GM19467 (cell line): Measurements from ENCODE around the gene AMER2.

Experiments
- ATAC-seq: cut with Tn5 transposase; IDR thresholded peaks from one replicate; pipeline ENCODE4 v1.9.1; 2021; ENCODE audit warnings: mild to moderate bottlenecking, moderate library complexity; ENCODE audit not compliant: unreplicated experiment

Gene AMER2, protein sequence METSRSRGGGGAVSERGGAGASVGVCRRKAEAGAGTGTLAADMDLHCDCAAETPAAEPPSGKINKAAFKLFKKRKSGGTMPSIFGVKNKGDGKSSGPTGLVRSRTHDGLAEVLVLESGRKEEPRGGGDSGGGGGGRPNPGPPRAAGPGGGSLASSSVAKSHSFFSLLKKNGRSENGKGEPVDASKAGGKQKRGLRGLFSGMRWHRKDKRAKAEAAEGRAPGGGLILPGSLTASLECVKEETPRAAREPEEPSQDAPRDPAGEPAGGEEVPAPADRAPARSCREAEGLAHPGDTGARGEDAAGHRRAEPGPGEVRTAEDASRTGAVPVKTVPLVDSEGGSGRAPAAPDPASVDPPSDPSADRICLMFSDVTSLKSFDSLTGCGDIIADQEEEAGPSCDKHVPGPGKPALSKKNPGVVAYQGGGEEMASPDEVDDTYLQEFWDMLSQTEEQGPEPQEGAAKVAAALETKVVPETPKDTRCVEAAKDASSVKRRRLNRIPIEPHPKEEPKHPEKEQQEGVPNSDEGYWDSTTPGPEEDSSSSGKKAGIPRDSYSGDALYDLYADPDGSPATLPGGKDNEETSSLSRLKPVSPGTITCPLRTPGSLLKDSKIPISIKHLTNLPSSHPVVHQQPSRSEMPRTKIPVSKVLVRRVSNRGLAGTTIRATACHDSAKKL

DNA sequence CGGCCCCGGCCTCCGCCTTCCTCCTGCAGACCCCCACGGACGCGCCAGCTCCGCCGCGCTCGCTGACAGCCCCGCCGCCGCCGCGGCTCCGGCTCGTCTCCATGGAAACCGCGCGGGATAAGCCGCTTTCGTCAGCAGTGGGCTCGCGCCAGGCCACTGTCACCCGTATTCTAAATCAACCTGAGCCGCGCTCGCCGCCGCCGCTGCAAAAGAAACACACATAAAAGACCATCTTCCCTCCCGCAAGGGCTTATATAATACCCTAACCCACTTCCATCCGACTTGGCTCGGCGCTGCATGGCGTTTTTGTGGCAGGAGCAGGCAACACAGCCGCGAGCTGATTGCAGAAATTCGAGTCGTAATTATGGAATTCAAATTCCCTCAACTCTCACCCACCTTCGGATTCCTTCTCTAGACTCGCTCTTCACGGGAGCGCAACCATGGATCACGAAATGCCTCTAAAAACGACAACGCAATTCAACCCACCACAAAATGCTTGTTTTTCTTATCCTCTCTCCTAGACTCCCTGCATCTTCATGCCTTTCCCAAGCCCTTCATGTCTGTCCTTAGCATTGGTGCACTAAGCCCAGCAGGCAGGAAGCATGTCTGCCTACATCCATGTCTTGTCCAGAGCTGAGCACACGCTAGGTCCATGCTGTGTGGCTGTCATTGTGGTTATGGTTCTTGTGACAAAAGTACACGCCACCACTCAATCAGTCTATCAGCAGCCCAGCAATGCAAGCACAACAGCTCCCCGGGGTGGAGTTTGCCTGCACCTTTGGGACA is at the start of gene AMER2:
Gene AMER2, minus strand, starts transcription at position 772 of the 786 bp plus-strand sequence. Its CDS starts 669 bp downstream, at position 103.
- ATAC-seq: no peak

GRCh38 chr13:25218019-25218418 is 45.9 kb upstream of the AMER2 start:
- ATAC-seq: no peak

GRCh38 chr13:25217023-25217885 is 45.2 kb upstream of the AMER2 start:
- no peak for ATAC-seq

DNA sequence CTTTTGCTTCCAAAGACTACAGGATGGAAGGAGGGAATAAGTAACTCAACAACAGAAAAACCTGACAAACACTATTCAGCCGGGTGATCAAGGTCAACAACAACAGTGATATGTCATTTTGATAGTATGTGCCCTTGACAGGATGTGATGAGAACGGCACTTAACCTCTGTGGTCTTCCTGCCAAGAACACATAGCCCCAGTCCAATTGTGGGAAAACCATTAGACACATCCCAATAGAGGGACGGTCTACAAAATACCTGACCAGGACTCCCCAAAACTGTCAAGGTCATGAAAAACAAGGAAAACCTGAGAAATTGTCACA is 43.1 kb upstream of the AMER2 start:
- no peak for ATAC-seq

DNA sequence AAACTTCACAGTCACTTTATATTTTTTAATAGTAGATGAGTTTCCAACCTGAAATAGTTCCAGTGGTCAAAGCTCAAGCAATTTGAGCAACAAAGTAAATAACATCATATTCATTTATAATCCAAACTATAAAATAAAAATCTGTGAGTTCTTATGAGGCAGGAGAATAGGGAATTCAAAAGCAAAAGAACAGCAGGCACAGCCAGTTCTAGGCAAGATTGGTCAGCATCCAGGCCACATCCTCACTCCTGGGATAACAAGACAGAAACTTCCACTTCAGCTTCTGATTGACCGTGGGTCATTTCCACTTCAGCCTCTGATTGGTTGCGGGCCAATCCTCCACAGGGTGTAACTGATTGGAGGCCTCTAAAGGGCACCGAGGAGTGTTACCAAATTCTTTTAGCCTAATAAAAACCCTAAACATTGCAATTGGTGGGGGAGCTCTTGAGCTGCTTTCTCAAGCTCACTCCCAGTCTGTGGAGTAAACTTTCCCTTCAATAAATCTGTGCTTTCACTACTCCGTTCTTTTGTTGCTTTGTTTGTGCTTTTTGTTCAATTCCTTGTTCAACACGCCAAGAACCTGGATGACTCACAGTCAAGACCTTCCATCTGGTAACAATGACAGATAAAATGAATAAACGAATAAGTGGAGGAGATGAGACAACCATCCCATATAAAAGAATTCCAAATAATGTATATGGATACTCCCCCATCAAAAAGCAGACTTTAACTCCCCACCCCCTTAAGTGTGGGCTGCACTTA is 42.6 kb upstream of the AMER2 start:
- ATAC-seq: no peak

GRCh38 chr13:25213715-25214114 is 41.6 kb upstream of the AMER2 start:
- no peak for ATAC-seq

GRCh38 chr13:25210842-25211569 is 38.9 kb upstream of the AMER2 start:
- no peak for ATAC-seq

DNA sequence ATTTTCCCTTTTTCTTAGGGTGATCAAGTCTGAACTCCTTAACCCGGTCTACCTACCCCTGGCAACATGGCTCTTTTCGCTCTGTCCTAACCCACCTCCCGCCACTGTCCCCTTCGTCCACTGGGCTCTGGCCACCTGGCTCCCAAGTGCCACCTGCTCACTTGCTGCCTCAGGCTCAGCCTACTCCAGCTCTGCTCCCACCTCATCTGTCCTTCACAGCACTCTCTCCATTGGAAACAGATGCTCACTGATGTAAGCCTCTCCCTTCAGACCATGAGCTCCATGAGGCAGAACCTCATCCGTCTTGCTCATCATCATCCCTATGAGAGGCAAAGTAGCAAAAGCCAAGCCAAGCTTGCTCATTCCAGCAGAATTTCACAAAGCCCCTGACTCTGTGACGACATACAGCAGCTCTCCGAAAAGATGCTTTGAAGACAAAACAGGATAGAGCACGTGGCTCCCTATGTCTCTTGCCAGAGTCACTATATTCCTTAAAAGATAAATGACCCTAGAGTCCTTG is 35.3 kb upstream of the AMER2 start:
- no peak for ATAC-seq

DNA sequence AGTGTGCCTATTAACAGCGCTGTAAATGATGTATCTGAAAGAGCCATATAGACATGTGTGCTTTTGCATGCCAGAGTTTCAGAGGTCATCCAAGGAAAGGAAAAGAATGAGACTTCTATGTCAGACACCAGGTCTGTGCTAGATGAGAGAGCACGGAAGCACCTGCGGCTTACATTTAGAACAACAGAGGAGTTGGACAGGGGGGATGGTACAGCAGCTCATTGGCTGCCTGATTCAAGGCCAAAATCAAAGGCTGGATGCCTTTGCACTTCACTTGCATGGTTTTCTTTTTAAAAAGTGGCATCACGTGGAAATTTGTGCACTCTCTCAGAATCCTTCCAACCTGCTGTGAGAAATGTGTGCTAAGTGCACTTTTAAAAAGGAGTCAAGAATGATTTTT is 32.8 kb upstream of the AMER2 start:
- no peak for ATAC-seq

DNA sequence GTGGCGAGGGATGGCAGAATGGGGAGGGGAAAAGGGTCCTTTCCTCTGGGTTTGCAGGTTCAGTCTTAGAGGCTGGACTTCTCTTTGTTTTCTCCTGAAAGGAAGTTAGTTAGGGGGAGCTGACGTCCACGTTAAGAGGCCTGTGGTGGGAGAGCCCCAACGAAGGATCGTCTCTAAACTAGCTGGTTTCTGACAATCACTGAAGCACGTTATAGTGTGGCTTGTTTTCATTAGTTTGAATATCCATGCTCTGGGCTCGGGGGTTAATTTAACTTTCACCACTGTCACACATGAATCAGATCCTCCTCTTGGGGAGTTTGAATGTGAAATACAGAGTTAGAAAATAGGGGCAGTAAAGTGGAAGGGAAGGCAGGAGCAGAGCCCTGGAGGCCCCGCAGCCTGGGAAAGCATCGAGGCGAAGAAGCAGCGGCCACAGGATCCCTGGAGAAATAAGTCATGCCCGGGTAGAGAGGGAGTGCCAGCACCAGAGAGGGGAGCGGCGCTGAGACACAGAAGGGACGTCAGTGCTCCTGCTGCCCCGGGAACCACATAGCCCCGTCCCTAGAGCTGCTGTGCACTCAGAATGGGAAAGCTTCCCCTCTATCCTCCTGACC is 31.1 kb upstream of the AMER2 start:
- ATAC-seq: no peak

GRCh38 chr13:25200783-25201182 is 28.7 kb upstream of the AMER2 start:
- ATAC-seq: no peak

DNA sequence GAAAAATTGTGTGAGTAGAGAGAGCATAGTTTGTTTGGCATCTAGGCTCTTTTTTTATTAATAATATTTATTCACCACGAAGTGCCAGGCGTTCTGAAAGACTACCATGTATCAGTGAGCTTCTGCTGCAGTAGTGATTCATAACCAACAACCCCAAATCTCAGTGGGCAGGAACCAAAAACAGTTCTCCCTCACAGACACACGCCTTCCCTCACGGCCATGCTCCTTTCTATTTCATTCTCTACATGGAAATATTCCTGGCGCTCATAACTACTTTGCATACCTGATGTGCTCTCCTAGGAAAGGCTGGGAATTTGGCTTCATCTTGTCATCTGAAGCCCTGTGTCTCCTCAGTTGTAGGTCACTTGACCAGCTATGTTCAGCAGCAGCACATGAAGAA is 26.6 kb upstream of the AMER2 start:
- no peak for ATAC-seq

GRCh38 chr13:25196971-25197370 is 24.9 kb upstream of the AMER2 start:
- ATAC-seq: no peak

GRCh38 chr13:25192936-25193335 is 20.8 kb upstream of the AMER2 start:
- no peak for ATAC-seq

DNA sequence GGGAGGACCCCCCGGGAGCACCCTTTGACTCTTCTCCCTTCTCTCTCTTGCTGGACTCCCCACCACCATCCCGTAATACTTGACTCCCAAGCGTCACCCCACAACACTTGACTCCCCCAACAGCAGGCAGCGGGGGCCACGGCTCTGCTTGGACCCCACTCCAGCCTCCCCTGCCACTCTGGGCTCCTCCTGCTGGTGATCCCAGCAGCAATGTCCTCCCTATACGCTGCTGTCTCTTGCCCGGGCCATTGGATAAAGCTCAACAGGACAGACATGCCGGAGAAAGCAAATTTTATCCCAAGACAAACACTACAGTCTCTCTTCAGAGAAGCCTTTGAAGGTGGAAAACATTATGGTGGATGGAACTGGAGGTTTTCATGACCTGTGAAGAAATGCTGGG is 20.4 kb upstream of the AMER2 start:
- no peak for ATAC-seq

DNA sequence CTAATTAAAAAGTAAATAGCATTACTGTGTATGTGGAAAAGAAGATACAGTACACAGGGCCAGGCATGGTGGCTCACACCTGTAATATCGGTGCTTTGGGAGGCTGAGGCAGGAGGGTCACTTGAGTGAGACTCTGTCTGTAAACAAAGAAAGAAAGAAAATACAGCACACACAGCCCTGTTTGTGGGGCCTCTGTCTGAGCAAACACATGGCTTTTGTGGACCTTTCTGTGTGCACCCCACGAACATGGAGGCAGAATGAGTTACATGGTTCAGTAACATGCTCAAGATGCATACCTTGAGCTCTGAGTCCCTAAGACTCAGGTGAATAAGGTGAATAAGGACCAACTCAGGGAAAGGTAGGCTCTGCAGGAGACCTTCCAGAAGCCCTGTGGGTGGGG is 20.0 kb upstream of the AMER2 start:
- no peak for ATAC-seq

DNA sequence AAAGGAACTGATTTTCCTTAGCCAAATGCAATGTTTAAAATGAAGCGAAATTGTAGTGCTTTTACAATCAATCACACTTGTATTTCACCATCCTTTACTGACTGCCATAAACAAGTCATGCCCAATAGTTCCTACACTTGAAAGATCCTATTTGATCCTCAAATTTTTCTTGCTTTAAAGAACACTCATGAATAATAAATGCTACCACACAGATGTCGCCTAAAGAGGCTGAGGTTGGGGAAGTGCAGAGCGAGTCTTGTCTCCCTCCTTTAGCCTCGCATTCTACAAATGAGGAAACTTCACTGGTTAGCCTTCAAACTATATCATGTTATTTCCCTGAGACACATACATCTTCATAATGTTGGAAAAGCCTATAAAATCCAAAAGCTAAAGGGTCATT is 18.7 kb upstream of the AMER2 start:
- ATAC-seq: no peak

DNA sequence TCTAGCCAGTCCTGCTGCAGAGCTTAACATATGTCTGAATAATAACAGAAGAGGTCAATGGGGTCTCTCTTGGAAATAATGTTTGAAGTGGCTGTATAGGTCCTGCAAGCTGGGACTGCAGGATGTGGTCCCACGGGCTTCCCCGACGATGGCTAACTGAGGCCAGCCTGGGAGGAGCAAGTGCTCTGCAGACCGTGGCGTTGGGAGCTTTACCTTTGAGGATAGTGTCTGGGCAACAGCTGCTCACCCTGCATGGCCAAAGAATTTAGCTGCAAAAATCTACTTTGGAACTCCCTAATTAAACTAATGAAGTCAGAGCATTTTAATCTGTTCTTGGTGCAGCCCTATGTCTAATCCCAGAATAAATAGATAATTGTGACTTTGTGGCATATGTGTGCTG is 18.2 kb upstream of the AMER2 start:
- ATAC-seq: no peak

GRCh38 chr13:25187596-25187995 is 15.5 kb upstream of the AMER2 start:
- ATAC-seq: no peak
